ENCODE data around the gene NXPH3. TPM values are rescaled to one million over a fixed set of nuclear protein-coding genes. Genes with fewer than 3 reads are reported as not detected.

Gene NXPH3
- total and polyA plus RNA-seq, 9 of the 15 experiments (the other 6 are each of a cell fraction or from before 2014, with no cell fraction given): 0.04 to 0.27 (median 0.07) TPM; not detected in 2

GRCh38 chr17:49582789-49583188 is 7.1 kb downstream of the NXPH3 start:
- Histone ChIP-seq H3K27me3 (ENCODE audit: control insufficient read depth in 2 of 2, insufficient read depth in 2 of 2, low read length in 2 of 2) (no peaks in the 10 kb centered on the region), H2AFZ (ENCODE audit: low read depth, low read length) (no peak overlapping the region), H3K79me2 (ENCODE audit: control insufficient read depth, insufficient read depth, low read length) (no peaks in the 10 kb centered on the region), H3K4me1 (replicated peaks in 1 of 2; ENCODE audit: control insufficient read depth in 2 of 2, insufficient read depth in 2 of 2, low read length in 2 of 2) (peaks cover under 1 to 25% of the 10 kb centered on the region in 2 experiments; a peak in 4 of 5 replicates), H4K20me1 (replicated peaks; ENCODE audit: control insufficient read depth, insufficient read depth, low read length) (peaks cover 3% of the 10 kb centered on the region), H3K4me2 (ENCODE audit: insufficient read depth, low read length) (no peak overlapping the region), H3K27ac (ENCODE audit: extremely low read depth, low read depth, low read length) (no peak overlapping the region), H3K9me3 (replicated peaks; ENCODE audit: control insufficient read depth, insufficient read depth, low read depth, low read length) (no peaks in the 10 kb centered on the region), H3K36me3 (ENCODE audit: control insufficient read depth, insufficient read depth, low read length) (no peaks in the 10 kb centered on the region), H3K9ac (ENCODE audit: insufficient read depth in 1 of 2, low read depth in 2 of 2, low read length in 2 of 2) (no peak overlapping the region), H3K4me3 (no peak overlapping the region), H3K9me1 (ENCODE audit: control insufficient read depth, insufficient read depth, low read length) (no peaks in the 10 kb centered on the region)
- ChIA-PET CTCF (ENCODE audit: low intra/inter-chr PET ratio) (no interaction called here), POLR2A (interaction anchor here (0.6 kb wide), 1 partner anchor 13 kb away, joined by 3 read pairs; no protein-coding TSS in a partner anchor)
- ATAC-seq: no peak
- intact Hi-C loops (cut with micrococcal nuclease): no loop called here
- in situ Hi-C loops (cut with MboI): no loop called here
- no peak for TF ChIP-seq ZNF408 (CRISPR knock-in tag; IDR thresholded peaks at IDR 0.05; ENCODE audit: low read depth)
- WGBS (ENCODE audit: insufficient coverage, low coverage, missing lambda C conversion rate): 17% methylated on average over 8 of the region's 8 CpGs
- no TSS peak for BruUV-seq (replicated peaks)
- FAIRE-seq: no peak
- no peak for DNase-seq (ENCODE audit: extremely low read depth in 1 of 4, low spot score in 3 of 4)

GRCh38 chr17:49583226-49583625 is 7.6 kb downstream of the NXPH3 start:
- intact Hi-C loops (cut with micrococcal nuclease) (no loop called here), in situ Hi-C loops (cut with MboI) (no loop called here)
- H3K9ac ChIP-seq (ENCODE audit: insufficient read depth in 1 of 2, low read depth in 2 of 2, low read length in 2 of 2): no peak overlapping the region
- H3K4me2 ChIP-seq (ENCODE audit: insufficient read depth, low read length): no peak overlapping the region
- no TSS peak for BruUV-seq (replicated peaks)
- H2AFZ ChIP-seq (ENCODE audit: low read depth, low read length): no peak overlapping the region
- H3K27me3 ChIP-seq (ENCODE audit: control insufficient read depth in 2 of 2, insufficient read depth in 2 of 2, low read length in 2 of 2): no peaks in the 10 kb centered on the region
- 21% methylated on average over 5 of the region's 5 CpGs for WGBS (ENCODE audit: insufficient coverage, low coverage, missing lambda C conversion rate)
- TF ChIP-seq SMARCB1 (IDR thresholded peaks at IDR 0.05; ENCODE audit: insufficient read length, low read depth): no peak
- FAIRE-seq (no peak), DNase-seq (ENCODE audit: extremely low read depth in 1 of 4, low spot score in 3 of 4) (no peak), ATAC-seq (no peak)
- no peaks in the 10 kb centered on the region for H3K79me2 ChIP-seq (ENCODE audit: control insufficient read depth, insufficient read depth, low read length)
- no peak overlapping the region for H3K27ac ChIP-seq (ENCODE audit: extremely low read depth, low read depth, low read length)
- no peaks in the 10 kb centered on the region for H3K9me3 ChIP-seq (replicated peaks; ENCODE audit: control insufficient read depth, insufficient read depth, low read depth, low read length)
- no peaks in the 10 kb centered on the region for H3K9me1 ChIP-seq (ENCODE audit: control insufficient read depth, insufficient read depth, low read length)
- H3K4me1 ChIP-seq (replicated peaks in 1 of 2; ENCODE audit: control insufficient read depth in 2 of 2, insufficient read depth in 2 of 2, low read length in 2 of 2): peaks cover 0 to 22% of the 10 kb centered on the region in 2 experiments; a peak in 3 of 5 replicates
- ChIA-PET POLR2A (interaction anchor here (0.6 kb wide), 1 partner anchor 67 kb away, joined by 3 read pairs; no protein-coding TSS in a partner anchor), CTCF (ENCODE audit: low intra/inter-chr PET ratio) (no interaction called here)
- no peaks in the 10 kb centered on the region for H3K36me3 ChIP-seq (ENCODE audit: control insufficient read depth, insufficient read depth, low read length)
- peaks cover 3% of the 10 kb centered on the region for H4K20me1 ChIP-seq (replicated peaks; ENCODE audit: control insufficient read depth, insufficient read depth, low read length)
- H3K4me3 ChIP-seq: no peak overlapping the region

Measured in K562 (cell line).